Stimulated activated CD8-positive, alpha-beta memory T cell treated with anti-CD3 and anti-CD28 coated beads, Interleukin-7, amount 100 ng/mL, for 48 hours (primary cell): ENCODE results near the gene ATG4C.

Source experiments
- DNase-seq, 2 donors: peaks; one replicate each; pipeline ENCODE4 v3.0.0-alpha.2; 2020; ENCODE audit warnings: low read depth in 1 of 2; ENCODE audit errors: extremely low read depth in 1 of 2

The ATG4C gene

DNA sequence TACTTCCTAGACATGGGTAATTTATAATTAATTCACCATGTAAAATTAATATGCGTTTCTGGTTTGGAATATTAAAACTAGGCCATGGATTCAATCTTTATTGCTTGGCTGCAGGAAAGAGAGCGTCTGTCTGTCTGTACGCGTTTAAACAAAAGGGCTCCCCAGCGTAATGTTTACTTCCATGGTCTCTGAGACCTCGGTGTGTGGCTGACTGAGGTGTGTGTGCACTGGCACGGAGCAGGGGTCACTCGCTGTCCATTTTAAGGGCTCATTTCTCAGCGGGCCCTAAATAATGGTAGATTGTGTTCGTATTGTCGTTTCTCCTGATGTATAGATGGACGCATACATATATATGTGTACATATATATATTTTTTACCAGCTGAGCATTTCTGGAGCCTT, 119.6 kb downstream of the ATG4C start:
- no peak for DNase-seq

GRCh38 chr1:62903982-62904855, 120.3 kb downstream of the ATG4C start:
- DNase-seq: no peak

GRCh38 chr1:62904856-62905225, 120.9 kb downstream of the ATG4C start:
- no peak for DNase-seq

- no peak for DNase-seq
Observed at GRCh38 chr1:62905309-62905708, 121.4 kb downstream of the ATG4C start.

GRCh38 chr1:62905872-62906271, 121.9 kb downstream of the ATG4C start:
- DNase-seq: no peak

GRCh38 chr1:62906428-62906886, 122.5 kb downstream of the ATG4C start:
- no peak for DNase-seq

DNA sequence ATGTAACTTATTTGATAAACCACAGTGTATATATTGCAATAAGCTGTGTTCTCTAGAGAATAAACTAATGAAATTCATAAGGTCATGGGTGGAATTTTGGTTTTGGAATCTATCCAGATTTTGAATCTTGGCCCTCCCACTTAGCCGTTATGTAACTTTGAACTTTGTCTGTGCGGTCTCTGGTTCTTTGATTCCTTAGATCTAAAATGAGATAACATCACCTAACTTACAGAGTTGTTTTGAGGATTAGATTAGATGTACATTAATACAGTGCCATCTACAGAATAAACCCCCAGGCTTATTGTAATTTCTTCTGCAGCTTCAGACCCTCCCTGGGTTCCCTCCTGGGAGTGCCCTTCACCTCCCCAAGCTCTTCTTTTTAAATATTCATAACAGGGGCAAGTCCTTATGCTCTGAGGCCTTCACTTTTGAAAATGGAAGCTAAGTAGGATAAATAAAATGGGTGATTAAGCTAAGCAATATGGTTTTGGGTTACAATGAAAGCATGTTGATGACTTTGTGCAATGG, 124.3 kb downstream of the ATG4C start:
- DNase-seq: no peak

- no peak for DNase-seq
Observed at GRCh38 chr1:62912028-62912638, 128.2 kb downstream of the ATG4C start.
